MM.1S (cell line): ENCODE measurements around the gene HTR3D.

Experiments
- DNase-seq: peaks from one replicate; pipeline ENCODE4 v3.0.0-alpha.2; 2015
- H2AFZ ChIP-seq: fragments of 300-600 bp; sonication (generic); 2 replicates; pipeline ENCODE4 v1.6.0; 2016; ENCODE audit warnings: antibody characterized with exemption, low read length
- H3F3A ChIP-seq: fragments of 300-600 bp; sonication (generic); 2 replicates; pipeline ENCODE4 v1.6.1; 2016; ENCODE audit warnings: mild to moderate bottlenecking, antibody characterized with exemption, low read length, moderate library complexity, mixed read lengths; ENCODE audit not compliant: insufficient read depth
- H3K27ac ChIP-seq: fragments of 300-600 bp; sonication (generic); 2 replicates; pipeline ENCODE4 v1.5.1; 2016; ENCODE audit warnings: mild to moderate bottlenecking, low read length
- H3K27me3 ChIP-seq: fragments of 300-600 bp; sonication (generic); replicated peaks from 2 replicates; pipeline ENCODE4 v1.6.0; 2016; ENCODE audit warnings: low read length; ENCODE audit not compliant: insufficient read depth
- H3K36me3 ChIP-seq: fragments of 300-600 bp; sonication (generic); replicated peaks from 2 replicates; pipeline ENCODE4 v1.6.1; 2016; ENCODE audit warnings: mild to moderate bottlenecking, low read length, mixed read lengths; ENCODE audit not compliant: insufficient read depth
- H3K4me1 ChIP-seq: fragments of 300-600 bp; sonication (generic); 2 replicates; pipeline ENCODE4 v1.6.1; 2016; ENCODE audit warnings: low read length, mixed read lengths
- H3K4me2 ChIP-seq: fragments of 300-600 bp; sonication (generic); 2 replicates; pipeline ENCODE4 v1.6.0; 2016; ENCODE audit warnings: low read depth, low read length
- H3K4me3 ChIP-seq: fragments of 300-600 bp; sonication (generic); 2 replicates; pipeline ENCODE4 v1.5.1; 2016; ENCODE audit warnings: low read length, mixed read lengths
- H3K79me2 ChIP-seq: fragments of 300-600 bp; sonication (generic); 2 replicates; pipeline ENCODE4 v1.6.1; 2016; ENCODE audit warnings: mixed run types, low read length, mixed read lengths
- H3K9ac ChIP-seq: fragments of 300-600 bp; sonication (generic); 2 replicates; pipeline ENCODE4 v1.6.1; 2016; ENCODE audit warnings: low read length, mixed read lengths
- H3K9me2 ChIP-seq: fragments of 300-600 bp; sonication (generic); replicated peaks from 2 replicates; pipeline ENCODE4 v1.6.1; 2016; ENCODE audit warnings: mild to moderate bottlenecking, low read length, mixed read lengths; ENCODE audit not compliant: insufficient read depth
- H3K9me3 ChIP-seq: fragments of 300-600 bp; sonication (generic); replicated peaks from 2 replicates; pipeline ENCODE4 v1.6.1; 2016; ENCODE audit warnings: mild to moderate bottlenecking, low read length, mixed read lengths; ENCODE audit not compliant: insufficient read depth
- H4K20me1 ChIP-seq: fragments of 300-600 bp; sonication (generic); 2 replicates; pipeline ENCODE4 v1.6.1; 2016; ENCODE audit warnings: mild to moderate bottlenecking, low read length, moderate library complexity, mixed read lengths; ENCODE audit not compliant: insufficient read depth
- CTCF ChIP-seq: fragments of 300-600 bp; sonication (generic); IDR thresholded peaks from 2 replicates; pipeline ENCODE4 v1.5.1; 2016; ENCODE audit warnings: antibody characterized with exemption, low read length, mixed read lengths
- EZH2 ChIP-seq: fragments of 300-600 bp; sonication (generic); optimal IDR thresholded peaks from 2 replicates; pipeline ENCODE3; 2017; ENCODE audit warnings: low read depth, mild to moderate bottlenecking, antibody characterized with exemption, low read length, mixed read lengths
- EZH2phosphoT487 ChIP-seq: fragments of 300-600 bp; sonication (generic); IDR thresholded peaks from 2 replicates; pipeline ENCODE4 v1.6.1; 2018; ENCODE audit warnings: antibody characterized with exemption, low read length

HTR3D gene

GRCh38 chr3:184058029-184058428, 26.5 kb downstream of the HTR3D start:
- Histone ChIP-seq H3K36me3 (no peaks in the 10 kb centered on the region), H3K27me3 (no peaks in the 10 kb centered on the region), H3K4me2 (no peak overlapping the region), H3K9ac (no peak overlapping the region), H3K9me3 (no peaks in the 10 kb centered on the region), H3K4me3 (no peak overlapping the region), H2AFZ (no peak overlapping the region), H3K9me2 (no peaks in the 10 kb centered on the region), H3K79me2 (no peaks in the 10 kb centered on the region), H3F3A (no peaks in the 10 kb centered on the region), H4K20me1 (no peaks in the 10 kb centered on the region), H3K4me1 (no peaks in the 10 kb centered on the region), H3K27ac (no peak overlapping the region)
- no peak for DNase-seq
- TF ChIP-seq EZH2 (no peak), EZH2phosphoT487 (no peak), CTCF (no peak)

- Histone ChIP-seq H3K9me2 (no peaks in the 10 kb centered on the region), H3K9ac (no peak overlapping the region), H2AFZ (no peak overlapping the region)
Observed at GRCh38 chr3:184059424-184059823, 27.9 kb downstream of the HTR3D start.

GRCh38 chr3:184062637-184063036, 31.1 kb downstream of the HTR3D start:
- Histone ChIP-seq H3F3A (no peaks in the 10 kb centered on the region), H3K27me3 (no peaks in the 10 kb centered on the region), H3K9me3 (no peaks in the 10 kb centered on the region), H3K79me2 (no peaks in the 10 kb centered on the region), H4K20me1 (no peaks in the 10 kb centered on the region), H2AFZ (no peak overlapping the region), H3K4me3 (no peak overlapping the region), H3K27ac (no peak overlapping the region), H3K4me2 (no peak overlapping the region), H3K36me3 (no peaks in the 10 kb centered on the region), H3K4me1 (no peaks in the 10 kb centered on the region), H3K9ac (no peak overlapping the region), H3K9me2 (no peaks in the 10 kb centered on the region)
- DNase-seq = no peak
- TF ChIP-seq CTCF (no peak), EZH2phosphoT487 (no peak), EZH2 (no peak)

More at GRCh38 chr3:184059424-184059823, 27.9 kb downstream of the HTR3D start:
- TF ChIP-seq EZH2 (no peak), EZH2phosphoT487 (no peak), CTCF (no peak)
- Histone ChIP-seq H3K27ac (no peak overlapping the region), H3K4me2 (no peak overlapping the region), H3K4me1 (no peaks in the 10 kb centered on the region), H3K27me3 (no peaks in the 10 kb centered on the region), H3K9me3 (no peaks in the 10 kb centered on the region), H4K20me1 (no peaks in the 10 kb centered on the region), H3K36me3 (no peaks in the 10 kb centered on the region), H3K4me3 (no peak overlapping the region), H3F3A (no peaks in the 10 kb centered on the region), H3K79me2 (no peaks in the 10 kb centered on the region)
- no peak for DNase-seq
